ES-I3 (cell line): ENCODE data around the gene ITIH2.

Experiments
- H3K36me3 ChIP-seq: 2 replicates; pipeline ENCODE4 v1.6.1; 2013; ENCODE audit warnings: mild to moderate bottlenecking, low read length, control low read depth, moderate library complexity; ENCODE audit not compliant: insufficient read depth
- H3K4me1 ChIP-seq: 2 replicates; pipeline ENCODE4 v1.6.1; 2013; ENCODE audit warnings: mild to moderate bottlenecking, control low read depth, low read length; ENCODE audit not compliant: insufficient read depth
- H3K9ac ChIP-seq: 2 replicates; pipeline ENCODE4 v1.6.1; 2013; ENCODE audit warnings: low read depth, mild to moderate bottlenecking, low read length, moderate library complexity
- H3K9me3 ChIP-seq: 2 replicates; pipeline ENCODE4 v1.6.1; 2013; ENCODE audit warnings: mild to moderate bottlenecking, low read length, moderate library complexity; ENCODE audit not compliant: control insufficient read depth, insufficient read depth

The ITIH2 gene

GRCh38 chr10:7787150-7787856 lies 84.2 kb downstream of the ITIH2 start:
- no peaks in the 10 kb centered on the region; the same call in 1 of the 2 replicates for H3K36me3 ChIP-seq
- no peaks in the 10 kb centered on the region for H3K4me1 ChIP-seq
- no peaks in the 10 kb centered on the region for H3K9me3 ChIP-seq
- H3K9ac ChIP-seq, result peak overlapping the region; percentile 99

- Histone ChIP-seq H3K9me3 (no peaks in the 10 kb centered on the region), H3K4me1 (no peaks in the 10 kb centered on the region), H3K36me3 (no peaks in the 10 kb centered on the region; the same call in 1 of the 2 replicates), H3K9ac (peak within 1 kb of the TSS; percentile 99)
Observed at GRCh38 chr10:7787857-7788638, 84.9 kb downstream of the ITIH2 start, which contains the start of the genes ATP5F1C and KIN. TSS of gene ATP5F1C (plus strand) at chr10:7788177. CDS start at chr10:7788208, 31 bp downstream. TSS of gene KIN (minus strand) at chr10:7787993. CDS start at chr10:7787933, 60 bp downstream.

GRCh38 chr10:7788639-7789286 lies 85.6 kb downstream of the ITIH2 start:
- H3K4me1 ChIP-seq, result no peaks in the 10 kb centered on the region
- H3K9me3 ChIP-seq, result no peaks in the 10 kb centered on the region
- peak overlapping the region; percentile 99 for H3K9ac ChIP-seq
- H3K36me3 ChIP-seq, result no peaks in the 10 kb centered on the region; the same call in 1 of the 2 replicates

- no peaks in the 10 kb centered on the region for H3K4me1 ChIP-seq
- H3K36me3 ChIP-seq, result no peaks in the 10 kb centered on the region; the same call in 1 of the 2 replicates
- peak overlapping the region; percentile 99; the same call in 1 of the 2 replicates for H3K9ac ChIP-seq
- H3K9me3 ChIP-seq, result no peaks in the 10 kb centered on the region
Observed at GRCh38 chr10:7789390-7789789, 86.3 kb downstream of the ITIH2 start.

- no peak overlapping the region for H3K9ac ChIP-seq
- H3K9me3 ChIP-seq, result no peaks in the 10 kb centered on the region
- no peaks in the 10 kb centered on the region for H3K4me1 ChIP-seq
- peaks cover 5% of the 10 kb centered on the region for H3K36me3 ChIP-seq
Observed at GRCh38 chr10:7792541-7792940, 89.4 kb downstream of the ITIH2 start.

- no peaks in the 10 kb centered on the region for H3K9me3 ChIP-seq
- H3K36me3 ChIP-seq, result peaks cover 11% of the 10 kb centered on the region
- no peak overlapping the region for H3K9ac ChIP-seq
- no peaks in the 10 kb centered on the region for H3K4me1 ChIP-seq
Observed at GRCh38 chr10:7794251-7795026, 91.3 kb downstream of the ITIH2 start.

GRCh38 chr10:7795605-7796004 lies 92.5 kb downstream of the ITIH2 start:
- H3K4me1 ChIP-seq, result no peaks in the 10 kb centered on the region
- peaks cover 17% of the 10 kb centered on the region for H3K36me3 ChIP-seq
- no peak overlapping the region for H3K9ac ChIP-seq
- H3K9me3 ChIP-seq, result no peaks in the 10 kb centered on the region

- no peaks in the 10 kb centered on the region for H3K9me3 ChIP-seq
- peaks cover 24% of the 10 kb centered on the region for H3K36me3 ChIP-seq
- no peak overlapping the region for H3K9ac ChIP-seq
- no peaks in the 10 kb centered on the region for H3K4me1 ChIP-seq
Observed at GRCh38 chr10:7797582-7797981, 94.5 kb downstream of the ITIH2 start.
